Measurements from ENCODE around the gene ETFRF1.

The ETFRF1 gene

DNA sequence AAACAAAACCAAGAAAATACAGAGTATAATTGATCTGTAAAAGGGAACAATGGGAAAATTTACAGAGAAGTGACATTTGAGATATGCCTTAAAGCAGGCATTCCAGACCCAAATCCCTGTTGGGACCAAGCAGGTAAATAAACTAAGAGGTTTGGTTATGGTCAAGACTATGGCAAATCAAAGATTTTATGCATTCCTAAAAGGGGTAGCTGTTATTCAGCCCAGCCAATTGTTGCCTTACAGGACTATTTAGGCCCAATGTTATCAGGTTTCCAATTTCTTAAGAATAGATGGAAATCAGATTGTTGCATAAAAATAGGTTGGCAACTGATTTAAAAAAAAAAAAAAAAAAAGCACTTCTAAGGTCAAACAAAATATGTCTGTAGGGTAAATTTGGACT, 5.4 kb upstream of the ETFRF1 start:
- Histone ChIP-seq H3K4me3 (ENCODE audit: low read length) (no peak overlapping the region), H3K9me2 (replicated peaks; ENCODE audit: insufficient read depth, low read length) (no peaks in the 10 kb centered on the region), H3K9ac (ENCODE audit: low read length) (no peak overlapping the region), H3K27me3 (replicated peaks; ENCODE audit: insufficient read depth, low read length) (no peaks in the 10 kb centered on the region), H3K36me3 (replicated peaks; ENCODE audit: insufficient read depth, low read length) (no peaks in the 10 kb centered on the region), H3K4me1 (ENCODE audit: low read length) (peaks cover 15% of the 10 kb centered on the region), H4K20me1 (ENCODE audit: insufficient read depth, low read length) (no peaks in the 10 kb centered on the region), H3K4me2 (ENCODE audit: low read depth, low read length) (no peak overlapping the region), H3K79me2 (ENCODE audit: low read length) (no peaks in the 10 kb centered on the region), H3K27ac (ENCODE audit: low read length) (no peak overlapping the region), H3F3A (ENCODE audit: insufficient read depth, low read length) (peaks cover 5% of the 10 kb centered on the region; the same call in 1 of the 2 replicates), H2AFZ (ENCODE audit: low read length) (no peak overlapping the region), H3K9me3 (replicated peaks; ENCODE audit: insufficient read depth, low read length) (no peaks in the 10 kb centered on the region)
- DNase-seq = no peak
- TF ChIP-seq EZH2phosphoT487 (IDR thresholded peaks at IDR 0.05; ENCODE audit: low read length) (no peak), EZH2 (optimal IDR thresholded peaks at IDR 0.05; ENCODE audit: low read depth, low read length) (no peak)
- TF ChIP-seq, protein P1, sequence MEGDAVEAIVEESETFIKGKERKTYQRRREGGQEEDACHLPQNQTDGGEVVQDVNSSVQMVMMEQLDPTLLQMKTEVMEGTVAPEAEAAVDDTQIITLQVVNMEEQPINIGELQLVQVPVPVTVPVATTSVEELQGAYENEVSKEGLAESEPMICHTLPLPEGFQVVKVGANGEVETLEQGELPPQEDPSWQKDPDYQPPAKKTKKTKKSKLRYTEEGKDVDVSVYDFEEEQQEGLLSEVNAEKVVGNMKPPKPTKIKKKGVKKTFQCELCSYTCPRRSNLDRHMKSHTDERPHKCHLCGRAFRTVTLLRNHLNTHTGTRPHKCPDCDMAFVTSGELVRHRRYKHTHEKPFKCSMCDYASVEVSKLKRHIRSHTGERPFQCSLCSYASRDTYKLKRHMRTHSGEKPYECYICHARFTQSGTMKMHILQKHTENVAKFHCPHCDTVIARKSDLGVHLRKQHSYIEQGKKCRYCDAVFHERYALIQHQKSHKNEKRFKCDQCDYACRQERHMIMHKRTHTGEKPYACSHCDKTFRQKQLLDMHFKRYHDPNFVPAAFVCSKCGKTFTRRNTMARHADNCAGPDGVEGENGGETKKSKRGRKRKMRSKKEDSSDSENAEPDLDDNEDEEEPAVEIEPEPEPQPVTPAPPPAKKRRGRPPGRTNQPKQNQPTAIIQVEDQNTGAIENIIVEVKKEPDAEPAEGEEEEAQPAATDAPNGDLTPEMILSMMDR (IDR thresholded peaks at IDR 0.05; ENCODE audit: low read length) = no peak

DNA sequence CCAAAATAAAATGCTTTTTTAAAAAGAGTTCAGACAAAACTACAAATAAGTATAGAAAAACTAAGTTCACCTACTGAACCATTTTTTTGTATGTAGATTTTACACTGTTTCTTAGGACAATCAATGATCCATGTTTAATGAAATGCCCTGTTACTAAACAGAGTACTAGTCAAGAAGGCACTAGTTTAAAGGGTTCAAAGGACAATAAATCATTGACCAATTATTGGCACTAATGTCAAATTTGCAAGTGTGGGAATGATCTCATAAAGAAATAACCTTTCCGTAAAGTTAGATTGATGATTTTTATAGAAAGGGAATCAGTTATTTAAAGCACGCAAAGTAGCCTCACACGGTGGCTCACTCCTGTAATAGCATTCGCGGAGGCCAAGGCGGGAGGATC, 4.2 kb upstream of the ETFRF1 start:
- no peak overlapping the region for H3K9ac ChIP-seq (ENCODE audit: low read length)
- no peaks in the 10 kb centered on the region for H3K36me3 ChIP-seq (replicated peaks; ENCODE audit: insufficient read depth, low read length)
- H3F3A ChIP-seq (ENCODE audit: insufficient read depth, low read length) = peaks cover 13% of the 10 kb centered on the region
- no peaks in the 10 kb centered on the region for H3K27me3 ChIP-seq (replicated peaks; ENCODE audit: insufficient read depth, low read length)
- DNase-seq = no peak
- H4K20me1 ChIP-seq (ENCODE audit: insufficient read depth, low read length) = no peaks in the 10 kb centered on the region
- no peaks in the 10 kb centered on the region for H3K9me3 ChIP-seq (replicated peaks; ENCODE audit: insufficient read depth, low read length)
- H3K4me3 ChIP-seq (ENCODE audit: low read length) = no peak overlapping the region
- H3K4me2 ChIP-seq (ENCODE audit: low read depth, low read length) = no peak overlapping the region
- no peaks in the 10 kb centered on the region for H3K9me2 ChIP-seq (replicated peaks; ENCODE audit: insufficient read depth, low read length)
- H3K4me1 ChIP-seq (ENCODE audit: low read length) = peaks cover 16% of the 10 kb centered on the region
- H2AFZ ChIP-seq (ENCODE audit: low read length) = no peak overlapping the region
- H3K27ac ChIP-seq (ENCODE audit: low read length) = no peak overlapping the region
- no peaks in the 10 kb centered on the region for H3K79me2 ChIP-seq (ENCODE audit: low read length)
- TF ChIP-seq EZH2 (optimal IDR thresholded peaks at IDR 0.05; ENCODE audit: low read depth, low read length) (no peak), EZH2phosphoT487 (IDR thresholded peaks at IDR 0.05; ENCODE audit: low read length) (no peak)
- TF ChIP-seq, protein P1 (IDR thresholded peaks at IDR 0.05; ENCODE audit: low read length) = no peak

DNA sequence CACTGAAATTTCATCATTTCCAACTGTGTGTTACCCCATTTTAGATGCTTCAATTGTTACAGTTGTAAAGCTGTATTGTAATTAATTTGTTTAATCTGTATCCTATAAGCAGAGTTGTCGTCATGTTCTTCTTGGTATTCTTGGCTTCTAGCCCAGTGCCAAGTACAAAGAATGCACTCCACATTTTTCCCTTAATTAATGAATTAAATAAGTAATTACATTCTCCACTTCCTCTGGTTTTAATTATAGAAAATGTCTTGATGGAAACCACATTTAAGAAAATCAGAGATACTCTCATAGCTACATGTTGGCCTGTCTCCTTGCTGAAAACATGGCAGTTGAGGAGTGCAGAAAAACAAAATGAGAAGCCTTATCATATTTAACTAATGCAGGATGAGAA, 823 bp upstream of the ETFRF1 start:
- H3F3A ChIP-seq (ENCODE audit: insufficient read depth, low read length) = peaks cover 12% of the 10 kb centered on the region
- no peak overlapping the region for H2AFZ ChIP-seq (ENCODE audit: low read length)
- H3K4me1 ChIP-seq (ENCODE audit: low read length) = peaks cover 11% of the 10 kb centered on the region
- peak overlapping the region; percentile 86 for H3K4me2 ChIP-seq (ENCODE audit: low read depth, low read length)
- peak overlapping the region; percentile 88; the same call in 1 of the 2 replicates for H3K9ac ChIP-seq (ENCODE audit: low read length)
- peak overlapping the region; percentile 86; the same call in 1 of the 2 replicates for H3K27ac ChIP-seq (ENCODE audit: low read length)
- H3K9me3 ChIP-seq (replicated peaks; ENCODE audit: insufficient read depth, low read length) = no peaks in the 10 kb centered on the region
- TF ChIP-seq EZH2phosphoT487 (IDR thresholded peaks at IDR 0.05; ENCODE audit: low read length) (no peak), EZH2 (optimal IDR thresholded peaks at IDR 0.05; ENCODE audit: low read depth, low read length) (no peak)
- TF ChIP-seq, protein P1 (IDR thresholded peaks at IDR 0.05; ENCODE audit: low read length) = no peak
- H3K4me3 ChIP-seq (ENCODE audit: low read length) = peak overlapping the region; percentile 86; the same call in 1 of the 2 replicates
- H3K9me2 ChIP-seq (replicated peaks; ENCODE audit: insufficient read depth, low read length) = no peaks in the 10 kb centered on the region
- H4K20me1 ChIP-seq (ENCODE audit: insufficient read depth, low read length) = no peaks in the 10 kb centered on the region
- peaks cover 9% of the 10 kb centered on the region for H3K79me2 ChIP-seq (ENCODE audit: low read length)
- H3K36me3 ChIP-seq (replicated peaks; ENCODE audit: insufficient read depth, low read length) = no peaks in the 10 kb centered on the region; the same call in 1 of the 2 replicates
- H3K27me3 ChIP-seq (replicated peaks; ENCODE audit: insufficient read depth, low read length) = no peaks in the 10 kb centered on the region
- no peak for DNase-seq
